H1 (cell line): Measurements from ENCODE around the gene GGA1. TPM values are rescaled to one million over a fixed set of nuclear protein-coding genes. Genes with fewer than 3 reads are reported as not detected.

Experiments used
- CTBP2 ChIP-seq: IDR thresholded peaks from 2 replicates; pipeline ENCODE4 v1.7.0; 2011; ENCODE audit warnings: borderline replicate concordance, mild to moderate bottlenecking, moderate library complexity, mixed read lengths, low read length; ENCODE audit not compliant: insufficient read depth, insufficient read length
- FOSL1 ChIP-seq: IDR thresholded peaks from 2 replicates; pipeline ENCODE4 v1.6.1; 2011; ENCODE audit warnings: mild to moderate bottlenecking, low read depth, low read length, moderate library complexity; ENCODE audit not compliant: insufficient read depth
- JUN ChIP-seq: IDR thresholded peaks from 2 replicates; pipeline ENCODE4 v1.6.1; 2011; ENCODE audit warnings: low read depth, mild to moderate bottlenecking, improper control_type of control experiment, low read length
- RFX5 ChIP-seq: IDR thresholded peaks from 2 replicates; pipeline ENCODE4 v1.6.1; 2011; ENCODE audit warnings: low read depth, low read length, improper control_type of control experiment, borderline replicate concordance
- SIN3A ChIP-seq, 2 experiments: IDR thresholded peaks in 1 of 2; conservative IDR thresholded peaks in 1 of 2; 2 replicates each; pipeline ENCODE4 v1.6.1; 2011 to 2012; ENCODE audit warnings: low read length in 2 of 2, improper control_type of control experiment in 1 of 2, low read depth in 1 of 2, mild to moderate bottlenecking in 1 of 2
- SUZ12 ChIP-seq: fragments of 200-600 bp; sonication (generic); IDR thresholded peaks from 2 replicates; pipeline ENCODE4 v1.6.1; 2012; ENCODE audit warnings: mild to moderate bottlenecking, inconsistent platforms, low read length, moderate library complexity, mixed read lengths
- TCF12 ChIP-seq: IDR thresholded peaks from 2 replicates; pipeline ENCODE4 v1.6.1; 2011; ENCODE audit warnings: low read depth, mild to moderate bottlenecking, low read length
- TEAD4 ChIP-seq: IDR thresholded peaks from 2 replicates; pipeline ENCODE4 v1.6.1; 2012; ENCODE audit warnings: low read depth, low read length, inconsistent platforms, mixed read lengths
- polyA plus RNA-seq, 7 experiments: library from polyadenylated mRNA; depleted of rRNA in 3 of 7; stranded (reverse) in 5 of 7; unstranded in 2 of 7; fragments of >200 nt in 5 of 7; fragments of 200-250 nt in 2 of 7; gene quantifications; 1 replicate in 5 of 7; 2 replicates in 1 of 7; 4 replicates in 1 of 7; pipeline versions ENCODE4 v1.2.1 to v1.2.3, GENCODE V29; 2011 to 2013; ENCODE audit warnings: missing spikeins in 2 of 7, mixed read lengths in 2 of 7
- total RNA-seq: library from RNA; stranded (reverse); fragmentation: NEBNext Ultra II Directional; extraction: Animal tissue kit (Norgen Biotek cat#: 25700); gene quantifications from 2 replicates; pipeline ENCODE4 v1.2.1, GENCODE V29; 2021

Gene GGA1
- total and polyA plus RNA-seq, 2 of the 8 experiments (the other 6 are each of a cell fraction or from before 2014, with no cell fraction given): 49.3 to 57.2 TPM

- TF ChIP-seq JUN (no peak), RFX5 (no peak), SIN3A (conservative IDR thresholded peaks at IDR 0.05 in 1 of 2, IDR thresholded peaks at IDR 0.05 in 1 of 2; ENCODE audit: low read depth in 1 of 2, low read length in 2 of 2) (no peak), FOSL1 (no peak), TEAD4 (no peak), TCF12 (no peak), SUZ12 (no peak), CTBP2 (no peak)
Observed at GRCh38 chr22:37677493-37677974, 68.9 kb downstream of the GGA1 start (continued).
